ENCODE data around the gene CNGB1.
"Not testable (repeated sequence)": the region's sequence is repeated elsewhere in the genome, so short reads cannot be mapped to it uniquely, and the experiment has no call there.

CNGB1 gene

GRCh38 chr16:57897996-57898395 is 72.9 kb downstream of the CNGB1 start:
- no peak overlapping the region for H3K4me3 ChIP-seq (ENCODE audit: low read length)
- no peak for DNase-seq (ENCODE audit: low read depth)
- no peak for TF ChIP-seq CTCF (conservative IDR thresholded peaks at IDR 0.05; ENCODE audit: low read depth, low read length)

GRCh38 chr16:57897053-57897784 is 73.7 kb downstream of the CNGB1 start:
- no peak for TF ChIP-seq CTCF (conservative IDR thresholded peaks at IDR 0.05; ENCODE audit: low read depth, low read length)
- no peak overlapping the region for H3K4me3 ChIP-seq (ENCODE audit: low read length)
- DNase-seq (ENCODE audit: low read depth), result no peak

GRCh38 chr16:57895081-57895547 is 75.8 kb downstream of the CNGB1 start:
- not testable (repeated sequence) for H3K4me3 ChIP-seq (ENCODE audit: low read length); DNase-seq (ENCODE audit: low read depth)

GRCh38 chr16:57894390-57895080 is 76.4 kb downstream of the CNGB1 start:
- H3K4me3 ChIP-seq (ENCODE audit: low read length), result no peak overlapping the region
- TF ChIP-seq CTCF (conservative IDR thresholded peaks at IDR 0.05; ENCODE audit: low read depth, low read length), result no peak
- DNase-seq (ENCODE audit: low read depth), result no peak

GRCh38 chr16:57893559-57894389 is 77.2 kb downstream of the CNGB1 start:
- no peak overlapping the region for H3K4me3 ChIP-seq (ENCODE audit: low read length)
- TF ChIP-seq CTCF (conservative IDR thresholded peaks at IDR 0.05; ENCODE audit: low read depth, low read length), result no peak
- DNase-seq (ENCODE audit: low read depth), result no peak

DNA sequence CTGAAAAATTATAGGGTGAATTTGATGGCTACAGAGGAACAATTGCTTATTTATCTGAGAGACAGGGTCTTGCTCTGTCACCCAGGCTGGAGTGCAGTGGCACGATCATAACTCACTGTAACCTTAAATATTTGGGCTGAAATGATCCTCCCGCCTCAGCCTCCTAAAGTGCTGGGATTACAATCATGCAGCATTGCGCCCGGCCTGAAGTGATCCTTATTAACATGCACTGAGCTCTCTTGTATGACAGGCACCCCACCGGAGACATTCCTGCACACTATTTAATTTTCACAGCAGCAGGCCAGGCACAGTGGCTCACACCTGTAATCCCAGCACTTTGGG is 77.7 kb downstream of the CNGB1 start:
- no peak for TF ChIP-seq CTCF (conservative IDR thresholded peaks at IDR 0.05; ENCODE audit: low read depth, low read length)
- H3K4me3 ChIP-seq (ENCODE audit: low read length), result no peak overlapping the region
- DNase-seq (ENCODE audit: low read depth), result no peak

DNA sequence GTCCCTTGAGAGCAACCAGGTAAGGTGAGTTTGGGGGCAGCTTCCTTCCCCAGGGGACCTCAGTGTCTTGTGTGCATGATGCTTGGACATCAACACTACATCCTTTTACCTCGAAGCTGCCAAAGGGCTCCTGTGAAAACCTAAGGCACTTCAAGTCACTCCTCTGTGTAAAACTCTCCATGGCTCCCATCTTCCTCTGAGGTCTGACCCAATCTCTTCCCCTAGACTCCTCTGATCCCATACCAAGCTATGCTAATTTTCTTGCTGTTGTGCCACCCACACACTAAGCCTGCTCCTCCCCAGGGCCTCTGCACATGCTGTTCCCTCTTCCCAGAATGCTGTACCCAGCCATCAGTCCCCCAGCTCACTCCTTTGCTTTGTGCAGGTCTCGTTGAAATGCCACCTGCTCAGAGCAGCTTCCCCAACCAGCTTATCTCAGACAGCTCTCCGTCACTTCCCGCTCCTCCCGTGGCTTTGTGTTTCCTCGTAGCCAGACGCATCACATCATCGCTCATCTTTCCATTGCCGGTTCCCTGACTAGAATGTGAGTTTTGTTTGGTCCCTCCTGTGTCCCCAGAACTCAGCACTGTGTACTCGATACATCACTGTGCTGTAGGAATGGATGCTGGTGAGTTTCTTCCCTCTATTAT is 78.4 kb downstream of the CNGB1 start:
- DNase-seq (ENCODE audit: low read depth), result no peak
- H3K4me3 ChIP-seq (ENCODE audit: low read length), result no peak overlapping the region
- no peak for TF ChIP-seq CTCF (conservative IDR thresholded peaks at IDR 0.05; ENCODE audit: low read depth, low read length)

All from retinal pigment epithelial cell (primary cell).